ENCODE measurements around the gene CBY2. TPM values are rescaled to one million over a fixed set of nuclear protein-coding genes. Genes with fewer than 3 reads are reported as not detected.
"Not testable (repeated sequence)": the region's sequence is repeated elsewhere in the genome, so short reads cannot be mapped to it uniquely, and the experiment has no call there.

The CBY2 gene
- not detected for total RNA-seq

DNA sequence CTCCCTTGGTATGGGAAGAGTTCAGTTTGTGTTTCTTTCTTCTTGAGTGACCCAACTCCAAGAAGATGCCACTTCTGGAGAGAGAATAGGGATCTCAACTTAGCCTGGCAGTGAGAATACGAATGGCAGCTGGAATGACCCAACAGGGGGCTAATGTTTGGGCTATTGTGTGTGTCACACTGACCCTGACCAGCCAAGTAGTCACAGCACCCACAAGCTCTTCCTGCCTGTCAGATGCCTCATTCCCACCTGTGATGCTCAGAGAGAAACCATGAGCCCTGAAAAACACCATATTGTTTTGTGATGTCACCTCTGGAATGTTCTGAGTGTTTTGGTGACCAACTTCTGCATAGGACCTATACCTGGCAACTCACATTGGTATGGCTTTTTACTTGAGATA lies at the start of gene CBY2:
TSS of gene CBY2 (plus strand) at position 233 of the 400 bp plus-strand sequence. CDS start at position 304, 71 bp downstream.
- DNase-seq (ENCODE audit: low spot score), result no peak

- no peak for DNase-seq (ENCODE audit: low spot score)
These were observed 47.3 kb upstream of the CBY2 start for GRCh38 chr13:45654633-45655349.

GRCh38 chr13:45658586-45659235 lies 43.4 kb upstream of the CBY2 start:
- no peak for DNase-seq (ENCODE audit: low spot score)

DNA sequence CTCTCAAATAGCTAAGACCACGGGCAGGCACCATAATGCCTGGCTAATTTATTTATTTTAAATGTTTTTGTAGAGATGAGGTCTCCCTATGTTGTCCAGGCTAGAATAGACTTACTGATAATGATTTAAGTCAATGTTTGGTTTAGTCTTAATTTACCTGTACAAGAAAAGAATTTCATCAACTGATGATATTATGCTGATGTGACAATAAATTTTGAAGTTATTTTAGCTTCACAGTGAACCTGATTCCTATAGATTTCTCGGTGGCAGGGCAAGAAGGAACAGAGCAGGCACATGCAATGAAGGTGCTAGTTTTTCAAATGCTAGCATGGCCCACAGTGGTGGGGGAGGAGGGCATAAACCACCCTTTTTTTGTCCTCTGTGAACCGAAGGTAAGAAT lies 42.6 kb upstream of the CBY2 start:
- no peak for DNase-seq (ENCODE audit: low spot score)

- DNase-seq (ENCODE audit: low spot score), result not testable (repeated sequence)
These were observed 41.7 kb upstream of the CBY2 start for GRCh38 chr13:45660458-45660857.

DNA sequence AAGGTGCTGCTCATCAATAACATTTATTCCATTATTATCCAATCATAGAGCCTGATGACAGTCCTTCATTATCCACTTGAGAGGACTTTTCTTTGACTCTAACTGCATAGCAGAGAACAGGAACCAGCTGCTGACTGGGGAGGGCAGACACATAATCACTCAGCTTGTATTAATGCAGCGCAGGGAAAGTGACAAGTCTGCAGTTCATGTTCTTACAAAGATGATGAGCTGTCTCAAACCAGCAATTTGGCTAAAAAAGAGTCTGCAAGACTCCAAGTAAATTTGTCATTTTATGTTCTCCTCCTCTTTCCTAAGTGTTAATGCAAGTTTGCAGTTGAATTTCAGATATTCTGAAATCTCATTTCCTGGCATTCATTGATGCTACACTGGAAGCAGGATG lies 40.0 kb upstream of the CBY2 start:
- no peak for DNase-seq (ENCODE audit: low spot score)

DNA sequence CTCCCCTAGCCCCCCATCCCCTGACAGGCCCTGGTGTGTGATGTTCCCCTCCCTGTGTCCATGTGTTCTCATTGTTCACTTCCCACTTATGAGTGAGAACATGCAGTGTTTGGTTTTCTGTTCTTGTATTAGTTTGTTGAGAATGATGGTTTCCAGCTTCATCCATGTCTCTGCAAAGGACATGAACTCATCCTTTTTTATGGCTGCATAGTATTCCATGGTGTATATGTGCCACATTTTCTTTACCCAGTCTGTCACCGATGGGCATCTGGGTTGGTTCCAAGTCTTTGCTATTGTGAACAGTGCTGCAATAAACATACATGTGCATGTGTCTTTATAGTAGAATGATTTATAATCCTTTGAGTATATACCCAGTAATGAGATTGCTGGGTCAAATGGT lies 39.2 kb upstream of the CBY2 start:
- not testable (repeated sequence) for DNase-seq (ENCODE audit: low spot score)

DNA sequence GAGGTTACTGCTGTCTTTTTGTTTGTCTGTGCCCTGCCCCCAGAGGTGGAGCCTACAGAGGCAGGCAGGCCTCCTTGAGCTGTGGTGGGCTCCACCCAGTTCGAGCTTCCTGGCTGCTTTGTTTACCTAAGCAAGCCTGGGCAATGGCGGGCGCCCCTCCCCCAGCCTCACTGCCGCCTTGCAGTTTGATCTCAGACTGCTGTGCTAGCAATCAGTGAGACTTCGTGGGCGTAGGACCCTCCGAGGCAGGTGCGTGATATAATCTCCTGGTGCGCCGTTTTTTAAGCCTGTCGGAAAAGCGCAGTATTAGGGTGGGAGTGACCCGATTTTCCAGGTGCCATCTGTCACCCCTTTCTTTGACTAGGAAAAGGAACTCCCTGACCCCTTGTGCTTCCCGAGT lies 32.5 kb upstream of the CBY2 start:
- DNase-seq (ENCODE audit: low spot score), result not testable (repeated sequence)

- DNase-seq (ENCODE audit: low spot score), result no peak
These were observed 31.8 kb upstream of the CBY2 start for GRCh38 chr13:45670189-45670885.

DNA sequence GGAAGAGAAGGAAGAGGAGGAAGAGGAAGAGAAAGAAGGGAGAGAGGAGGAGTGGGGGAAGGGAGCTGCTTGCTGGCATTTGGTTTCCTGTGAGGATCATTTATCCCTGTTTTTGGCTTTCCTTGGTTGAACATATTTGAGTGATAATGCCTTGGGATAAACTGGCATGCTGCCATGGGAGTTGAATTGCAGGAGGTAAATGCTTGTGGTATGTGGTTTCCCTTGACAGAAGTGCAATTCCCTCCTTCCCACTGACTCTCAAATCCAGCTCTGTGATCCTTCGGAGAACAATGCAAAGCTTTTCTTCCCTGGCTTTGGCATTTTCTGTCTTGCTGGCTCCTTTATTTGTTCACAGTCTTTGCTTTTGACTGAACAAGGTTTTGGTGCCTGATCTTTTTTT lies 27.2 kb upstream of the CBY2 start:
- no peak for DNase-seq (ENCODE audit: low spot score)

- DNase-seq (ENCODE audit: low spot score), result no peak
These were observed 23.8 kb upstream of the CBY2 start for GRCh38 chr13:45678282-45678681.

DNA sequence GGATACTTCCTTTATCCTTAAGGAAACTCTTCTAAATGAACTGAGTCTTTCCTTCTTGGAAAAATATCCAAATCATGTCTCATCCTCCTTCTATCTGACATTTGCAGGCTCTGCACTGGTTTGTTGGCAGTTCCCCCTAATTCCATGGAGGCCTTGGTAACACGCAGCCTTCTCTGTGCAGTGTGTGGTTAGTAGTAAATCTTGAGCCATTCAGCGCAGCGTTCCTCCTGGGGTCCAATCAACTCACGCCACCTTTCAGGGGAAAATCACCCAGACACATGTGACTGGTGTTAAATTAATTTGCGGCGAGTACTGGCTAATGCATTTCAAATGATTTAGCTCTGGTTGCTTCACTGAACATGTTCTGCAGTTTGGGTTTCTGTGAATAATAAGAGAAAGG lies 21.0 kb upstream of the CBY2 start:
- no peak for DNase-seq (ENCODE audit: low spot score)

- DNase-seq (ENCODE audit: low spot score), result no peak
These were observed 19.6 kb upstream of the CBY2 start for GRCh38 chr13:45682494-45683008.

- no peak for DNase-seq (ENCODE audit: low spot score)
These were observed 18.4 kb upstream of the CBY2 start for GRCh38 chr13:45683701-45684100.

DNA sequence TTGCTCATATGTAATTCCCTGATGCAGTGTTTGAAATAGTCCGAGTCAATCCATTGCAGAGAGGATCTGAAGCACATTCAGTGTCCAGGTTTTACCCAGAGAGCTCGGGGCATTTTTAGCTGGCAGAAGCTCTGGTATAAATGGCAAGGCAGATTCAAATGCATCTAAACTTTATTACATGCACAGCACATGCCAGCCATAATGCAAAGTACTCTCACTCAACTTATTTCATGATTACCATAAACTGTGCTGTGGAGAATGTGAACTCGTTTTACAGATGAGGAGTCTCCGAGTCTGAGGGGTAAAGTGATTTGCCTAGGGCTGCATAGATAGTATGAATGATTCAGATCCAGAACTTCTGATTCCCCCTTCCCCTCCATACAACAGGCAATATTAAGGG lies 13.5 kb upstream of the CBY2 start:
- DNase-seq (ENCODE audit: low spot score), result no peak

GRCh38 chr13:45690636-45691035 lies 11.5 kb upstream of the CBY2 start:
- DNase-seq (ENCODE audit: low spot score), result no peak

- DNase-seq (ENCODE audit: low spot score), result no peak
These were observed 10.9 kb upstream of the CBY2 start for GRCh38 chr13:45691251-45691650.

- no peak for DNase-seq (ENCODE audit: low spot score)
These were observed 10.5 kb upstream of the CBY2 start for GRCh38 chr13:45691667-45692066.

DNA sequence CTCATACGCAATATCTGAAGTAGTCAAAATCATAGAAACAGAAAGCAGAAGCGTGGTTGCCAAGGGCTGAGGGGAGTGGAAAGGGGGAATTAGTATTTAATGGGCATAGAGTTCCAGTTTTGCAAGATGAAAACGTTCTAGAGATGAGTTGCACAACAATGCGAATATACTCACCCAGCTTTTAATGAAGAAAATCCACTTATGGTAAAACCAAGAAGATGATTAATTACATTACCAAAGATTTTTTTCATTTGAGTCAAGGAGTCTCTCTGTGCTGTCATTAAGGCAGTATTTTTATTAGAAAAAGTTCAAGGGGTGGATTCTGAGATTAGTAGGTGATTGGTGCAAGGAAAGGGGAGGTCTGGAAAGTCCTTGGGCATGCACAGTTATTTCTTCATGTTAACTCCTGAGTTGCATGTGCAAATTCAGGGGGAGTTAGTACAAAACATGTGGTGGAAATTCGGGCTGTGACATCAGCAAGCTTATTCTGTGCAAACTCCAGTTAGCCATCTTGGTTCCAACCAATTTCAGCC lies 6.9 kb upstream of the CBY2 start:
- no peak for DNase-seq (ENCODE audit: low spot score)

DNA sequence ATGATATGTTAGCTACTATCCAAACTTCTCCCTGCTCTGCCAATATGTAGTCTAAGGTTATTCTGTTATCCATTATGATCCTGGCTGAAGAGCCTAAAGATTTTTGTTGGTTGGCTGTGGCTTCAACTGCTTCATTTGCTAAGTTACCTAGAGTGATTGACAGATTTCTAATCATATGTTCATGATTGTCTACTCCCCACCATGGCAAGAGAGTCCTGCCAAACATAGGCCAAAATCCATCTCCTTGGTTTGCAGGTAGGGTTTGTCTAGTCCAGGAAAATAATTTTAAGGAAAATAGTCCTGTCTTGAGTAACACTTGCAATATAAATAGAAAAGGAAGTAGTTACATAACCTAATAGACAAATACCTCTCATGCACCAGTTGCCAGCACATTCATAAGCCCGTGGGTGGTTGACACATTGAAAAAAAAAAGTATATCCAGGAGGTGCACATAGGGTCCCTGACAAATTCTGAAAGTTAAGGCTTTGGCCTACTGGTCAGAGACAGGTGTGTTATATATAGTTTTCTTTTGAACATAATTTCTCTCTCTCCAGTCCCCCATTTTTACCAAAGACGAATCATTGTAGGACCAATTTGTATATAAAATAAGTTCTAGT lies 5.4 kb upstream of the CBY2 start:
- DNase-seq (ENCODE audit: low spot score), result no peak

DNA sequence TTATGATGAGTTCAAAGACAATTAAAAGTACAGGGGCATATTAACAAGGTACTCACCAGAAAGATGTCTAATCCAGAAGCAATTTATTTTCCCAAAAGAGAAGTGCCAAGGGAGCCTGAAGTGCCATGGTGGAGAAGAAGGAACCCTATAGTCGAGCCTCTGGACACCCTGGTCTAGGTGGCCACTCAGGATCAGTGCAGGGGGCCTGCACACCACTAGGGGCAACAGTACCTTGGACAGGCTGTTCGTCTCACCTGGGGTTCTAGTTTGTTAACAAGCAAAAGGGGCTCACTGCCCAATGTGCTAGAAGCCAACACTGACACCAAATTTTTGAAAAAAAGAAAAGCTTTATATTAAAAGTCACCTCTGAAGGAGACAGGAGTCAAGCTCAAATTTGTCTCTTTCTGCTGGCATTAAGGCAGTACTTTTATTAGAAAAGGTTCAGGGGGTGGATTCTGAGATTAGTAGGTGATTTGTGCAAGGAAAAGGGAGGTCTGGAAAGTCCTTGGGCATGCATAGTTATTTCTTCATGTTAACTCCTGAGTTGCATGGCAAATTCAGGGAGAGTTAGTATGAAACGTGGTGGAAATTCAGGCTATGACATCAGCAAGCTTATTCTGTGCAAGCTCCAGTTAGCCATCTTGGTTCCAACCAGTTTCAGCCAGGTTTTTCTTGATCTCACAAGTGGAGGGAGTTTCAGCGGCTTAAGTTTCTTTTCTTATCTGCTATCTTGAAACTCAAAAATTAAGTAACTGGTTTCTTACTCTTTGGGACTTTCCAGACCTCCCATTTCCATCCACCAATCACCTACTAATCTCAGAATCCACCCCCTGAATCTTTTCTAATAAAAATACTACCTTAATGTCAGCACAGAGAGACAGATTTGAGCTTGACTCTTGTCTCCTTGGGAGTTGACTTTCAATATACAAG lies 884 bp upstream of the CBY2 start:
- DNase-seq (ENCODE audit: low spot score), result no peak
